Renal cortical epithelial cell (primary cell): Measurements from ENCODE around the gene C16orf74. TPM values are rescaled to one million over a fixed set of nuclear protein-coding genes. Genes with fewer than 3 reads are reported as not detected.

ENCODE experiments used
- DNase-seq: peaks from one replicate; pipeline ENCODE4 v3.0.0-alpha.2; 2011; ENCODE audit warnings: low read depth
- total RNA-seq: library from RNA; depleted of rRNA; stranded (reverse); fragments of >200 nt; gene quantifications from 2 replicates; pipeline ENCODE4 v1.2.3, GENCODE V29; 2014

Gene C16orf74
- total RNA-seq, 1 donor from 2014 or later = 1.6 TPM

DNA sequence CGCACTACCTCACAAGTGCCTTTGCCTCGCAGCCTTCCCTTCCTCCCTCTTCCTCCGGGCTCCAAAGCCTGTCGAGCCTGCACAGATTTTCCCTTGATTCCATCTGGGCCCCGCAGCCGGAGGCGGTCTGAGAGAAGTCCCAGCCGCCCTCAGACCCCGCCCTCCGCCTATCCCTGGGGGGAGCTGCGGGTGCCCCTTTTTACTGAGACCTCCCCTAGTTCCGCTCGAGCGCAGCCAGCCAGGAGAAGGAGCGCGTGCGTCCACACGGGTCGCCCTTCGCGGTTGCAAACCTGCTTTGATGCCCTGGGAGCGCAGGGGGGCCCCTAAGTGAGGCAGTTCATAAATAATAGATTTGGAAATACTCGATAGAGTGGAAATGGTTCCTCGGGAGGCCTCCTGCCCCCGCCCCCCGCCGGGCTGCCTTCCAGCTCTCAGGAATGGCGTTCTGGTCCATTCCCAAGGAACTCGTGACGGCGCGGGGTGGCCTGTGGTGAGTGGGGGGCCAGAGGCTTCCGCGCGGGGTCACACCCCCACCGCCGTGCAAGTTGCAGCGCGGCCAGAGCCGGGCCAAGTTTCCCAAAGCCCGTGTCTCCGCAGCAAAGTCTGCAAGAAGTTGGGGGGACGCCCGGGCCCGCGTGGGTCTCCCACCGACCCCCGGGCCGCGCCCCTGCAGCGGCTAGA is 610 bp downstream of the C16orf74 start:
- DNase-seq = no peak

DNA sequence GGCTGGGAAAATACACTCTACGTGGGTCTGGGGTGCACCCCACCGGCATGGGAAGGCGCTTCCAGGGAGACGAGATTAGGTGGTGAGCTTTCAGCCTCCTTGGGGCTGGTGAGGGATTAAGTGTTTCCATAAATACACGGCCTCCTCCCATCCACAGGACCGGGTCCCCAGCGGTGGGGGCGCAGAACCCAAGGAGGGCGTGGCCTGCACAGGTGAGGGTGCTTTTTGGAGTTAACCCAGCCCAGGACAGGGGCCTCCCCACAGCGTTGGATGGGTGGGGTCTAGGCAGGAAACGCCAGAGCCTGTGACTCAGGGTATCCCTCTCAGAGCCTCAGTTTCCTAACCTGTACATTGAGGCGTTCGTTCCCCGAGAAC is 1.1 kb downstream of the C16orf74 start:
- no peak for DNase-seq

DNA sequence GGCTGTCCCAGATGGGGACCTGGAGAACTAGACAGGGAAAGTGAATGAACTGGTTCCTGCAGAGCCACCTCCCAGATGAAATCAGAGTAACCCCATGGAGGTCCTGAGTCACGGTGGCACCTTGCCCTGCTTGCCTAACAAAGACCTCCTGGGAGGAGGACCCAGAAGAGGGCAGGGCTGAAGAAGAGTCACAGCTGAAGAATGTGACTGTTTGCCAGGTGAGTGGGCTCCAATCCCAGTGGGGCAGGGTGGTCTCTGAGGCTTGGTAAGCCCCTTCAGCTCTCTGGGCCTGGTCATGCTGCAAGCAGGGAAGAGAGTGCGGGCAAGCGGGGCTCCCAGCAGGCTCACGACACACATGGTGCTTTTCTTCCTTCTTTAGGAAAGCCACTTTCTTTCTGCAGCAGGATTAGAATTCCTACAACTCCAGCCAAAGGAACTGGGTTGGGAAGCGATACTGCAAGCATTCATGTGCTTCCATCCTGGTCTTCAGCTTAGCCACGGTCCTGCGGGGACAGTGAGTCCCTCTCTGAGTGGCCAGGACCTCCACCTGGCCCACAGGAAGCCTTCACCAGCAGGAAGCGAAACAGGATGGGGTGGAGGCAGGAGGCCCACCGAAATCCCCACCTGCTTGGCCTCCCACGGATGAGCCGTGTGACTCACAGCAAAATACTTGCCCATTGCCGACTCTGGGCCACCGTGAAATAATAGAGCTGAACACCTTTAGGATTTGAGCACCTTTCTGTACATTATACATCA is 4.3 kb downstream of the C16orf74 start:
- peak; percentile 53 for DNase-seq

DNA sequence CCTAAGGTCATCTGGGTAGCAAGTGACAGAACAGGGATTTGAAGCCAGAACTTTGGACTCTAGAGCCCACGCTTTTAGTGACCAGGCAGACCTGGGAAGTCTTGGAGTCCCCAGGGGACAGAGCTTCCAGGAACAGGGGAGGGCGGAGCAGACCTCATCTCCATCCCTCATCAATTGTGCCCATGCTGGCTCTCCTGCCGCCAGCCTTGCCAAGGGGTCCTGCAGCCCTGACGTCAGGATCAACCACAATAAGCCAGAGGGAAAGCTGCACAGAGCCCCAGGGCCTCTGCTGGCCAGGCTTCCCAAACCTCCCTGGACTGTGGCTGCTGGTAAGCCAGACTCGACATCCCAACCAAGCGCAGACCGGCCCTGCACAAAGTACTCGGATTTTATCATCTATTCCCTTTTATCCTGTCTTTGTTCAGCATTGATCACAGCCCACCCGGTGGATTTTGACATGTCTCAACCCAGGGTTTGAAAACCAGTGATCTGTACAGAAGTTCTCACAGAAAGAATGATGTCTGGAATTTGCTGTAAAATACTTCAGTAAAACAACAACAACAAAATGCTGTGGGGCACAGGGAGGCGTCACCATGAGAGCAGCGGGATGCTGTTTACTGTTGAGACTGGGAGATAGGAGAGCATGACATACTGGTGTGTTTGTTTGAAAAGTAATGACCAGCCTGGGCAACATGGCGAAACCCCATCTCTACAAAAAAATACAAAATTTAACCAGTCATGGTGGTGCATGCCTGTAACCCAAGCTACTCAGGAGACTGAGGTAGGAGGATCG is 11.8 kb downstream of the C16orf74 start:
- DNase-seq = no peak

GRCh38 chr16:85736921-85737320 is 14.0 kb downstream of the C16orf74 start:
- no peak for DNase-seq

GRCh38 chr16:85735946-85736345 is 14.9 kb downstream of the C16orf74 start:
- DNase-seq = no peak

DNA sequence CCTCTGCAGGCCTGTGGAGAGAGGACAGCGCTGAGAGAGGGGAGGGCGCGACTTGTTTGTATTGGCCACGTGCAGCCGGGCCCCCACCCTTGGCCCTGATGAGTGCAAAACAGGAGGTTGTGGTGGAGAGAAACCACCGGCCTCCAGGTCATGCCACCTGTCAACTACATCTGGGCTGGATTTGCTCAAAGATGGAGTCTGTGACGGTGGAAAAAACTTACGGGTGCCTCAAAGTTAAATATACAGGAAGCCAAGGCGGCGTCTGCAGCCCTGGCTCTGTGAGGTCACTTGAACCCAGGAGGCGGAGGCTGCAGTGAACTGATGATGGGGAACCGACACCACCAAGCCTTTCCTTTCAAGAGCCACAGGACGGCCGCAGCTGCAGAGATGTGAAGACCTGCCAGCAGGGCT is 15.7 kb downstream of the C16orf74 start:
- DNase-seq = no peak

DNA sequence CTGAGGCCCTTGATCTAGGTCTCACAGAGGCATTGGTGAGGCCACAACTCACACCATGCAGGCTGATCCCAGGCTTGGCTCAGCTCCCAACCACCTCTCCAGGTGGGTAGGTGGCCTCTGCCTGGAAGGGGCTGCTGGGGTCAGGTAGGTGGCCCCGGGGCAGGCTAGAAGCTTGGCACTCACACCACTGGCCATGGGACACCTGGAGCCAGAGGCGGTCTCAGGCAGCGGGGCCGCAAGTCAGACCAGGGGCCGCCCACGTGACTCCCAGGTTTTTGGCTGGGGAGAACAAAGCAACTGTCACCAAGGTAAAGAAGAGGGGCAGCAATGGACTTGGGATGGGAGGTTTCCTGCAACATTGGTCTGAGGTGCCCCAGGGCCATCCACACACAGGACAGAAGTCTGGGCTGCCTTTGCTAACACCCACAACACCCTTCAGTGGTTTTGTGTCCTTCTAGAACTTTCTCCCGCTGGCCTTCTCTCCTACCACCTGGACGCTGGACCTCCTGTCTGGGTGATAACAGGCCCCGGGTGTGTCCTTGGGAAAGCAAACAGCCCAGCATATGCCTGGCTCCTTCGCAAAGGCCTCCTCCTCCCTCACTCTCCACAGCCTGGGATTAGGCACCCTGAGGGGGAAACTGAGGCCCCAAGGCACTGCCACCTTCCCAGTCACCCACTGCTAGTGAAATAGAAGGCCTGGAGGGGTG is 16.4 kb downstream of the C16orf74 start:
- no peak for DNase-seq

DNA sequence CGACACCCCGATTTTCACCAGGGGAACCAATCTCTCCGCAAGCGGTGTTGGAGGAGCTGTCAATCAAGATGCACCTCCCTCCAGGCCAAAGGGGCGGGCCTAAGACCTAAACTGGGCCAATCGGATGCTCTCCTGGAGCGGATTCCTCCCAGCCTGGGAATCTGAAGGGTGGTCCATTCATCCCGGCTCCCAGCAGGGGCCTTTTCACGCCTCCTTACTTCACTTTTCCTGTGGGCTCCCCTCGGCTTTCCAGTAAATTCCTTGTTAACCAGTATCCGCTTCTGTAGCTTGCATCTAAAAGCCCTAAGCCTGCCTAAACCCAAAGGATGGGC is 17.1 kb downstream of the C16orf74 start:
- no peak for DNase-seq

GRCh38 chr16:85733155-85733838 is 17.6 kb downstream of the C16orf74 start:
- peak; percentile 37 for DNase-seq

- DNase-seq = no peak
Observed at GRCh38 chr16:85731179-85731578, 19.7 kb downstream of the C16orf74 start.

DNA sequence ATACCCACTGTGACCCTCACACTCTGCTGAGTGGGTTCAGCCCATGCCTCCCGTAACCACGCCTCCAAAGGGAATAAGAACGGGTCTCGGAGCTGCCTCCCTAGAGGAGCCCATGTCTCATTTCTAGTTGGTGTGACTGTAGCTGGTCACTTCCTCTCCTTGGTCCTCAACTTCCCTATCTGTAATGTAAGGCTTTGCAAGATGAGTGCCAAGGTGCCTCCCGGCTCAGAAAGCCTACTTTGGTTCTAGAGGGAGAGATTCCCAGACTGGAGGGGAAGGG is 20.8 kb downstream of the C16orf74 start:
- DNase-seq = no peak

- no peak for DNase-seq
Observed at GRCh38 chr16:85729452-85730185, 21.3 kb downstream of the C16orf74 start.

GRCh38 chr16:85728879-85729278 is 22.0 kb downstream of the C16orf74 start:
- DNase-seq = no peak

- DNase-seq = no peak
Observed at GRCh38 chr16:85724936-85725335, 26.0 kb downstream of the C16orf74 start.

DNA sequence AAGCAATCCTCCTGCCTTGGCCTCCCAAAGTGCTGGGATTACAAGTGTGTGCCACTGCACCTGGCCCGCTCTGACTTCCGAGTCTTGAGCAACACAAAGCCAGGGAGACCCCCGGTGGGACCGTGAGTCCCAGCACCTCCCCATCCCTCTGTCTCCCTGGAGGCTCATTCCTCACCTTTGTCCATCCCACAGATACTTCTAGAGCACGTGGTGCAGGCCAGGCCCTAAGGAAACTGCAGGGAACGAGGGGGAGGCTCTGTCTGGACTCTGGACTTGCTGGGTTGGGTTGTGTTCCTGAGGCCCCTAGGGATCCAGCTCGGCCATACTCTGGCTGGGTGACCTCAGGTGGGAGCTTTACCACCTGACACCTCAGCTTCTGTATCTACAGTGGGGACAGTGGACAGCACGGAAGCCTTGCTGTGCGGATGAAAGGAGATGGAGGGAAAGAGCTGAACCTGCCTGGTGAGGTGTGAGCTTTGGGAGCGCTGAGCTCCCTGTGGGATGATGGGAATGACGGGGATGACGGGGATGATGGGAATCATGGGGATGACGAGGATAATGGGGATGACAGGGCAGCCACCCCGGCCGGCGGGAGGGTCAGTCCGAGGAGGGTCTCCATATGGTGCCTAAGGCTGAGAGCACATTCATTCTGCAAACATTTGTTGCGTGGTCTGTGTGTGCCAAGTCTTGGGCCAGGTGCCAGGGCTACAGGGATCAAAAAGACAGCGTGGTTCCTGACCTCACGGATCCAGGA is 26.6 kb downstream of the C16orf74 start:
- DNase-seq = no peak

DNA sequence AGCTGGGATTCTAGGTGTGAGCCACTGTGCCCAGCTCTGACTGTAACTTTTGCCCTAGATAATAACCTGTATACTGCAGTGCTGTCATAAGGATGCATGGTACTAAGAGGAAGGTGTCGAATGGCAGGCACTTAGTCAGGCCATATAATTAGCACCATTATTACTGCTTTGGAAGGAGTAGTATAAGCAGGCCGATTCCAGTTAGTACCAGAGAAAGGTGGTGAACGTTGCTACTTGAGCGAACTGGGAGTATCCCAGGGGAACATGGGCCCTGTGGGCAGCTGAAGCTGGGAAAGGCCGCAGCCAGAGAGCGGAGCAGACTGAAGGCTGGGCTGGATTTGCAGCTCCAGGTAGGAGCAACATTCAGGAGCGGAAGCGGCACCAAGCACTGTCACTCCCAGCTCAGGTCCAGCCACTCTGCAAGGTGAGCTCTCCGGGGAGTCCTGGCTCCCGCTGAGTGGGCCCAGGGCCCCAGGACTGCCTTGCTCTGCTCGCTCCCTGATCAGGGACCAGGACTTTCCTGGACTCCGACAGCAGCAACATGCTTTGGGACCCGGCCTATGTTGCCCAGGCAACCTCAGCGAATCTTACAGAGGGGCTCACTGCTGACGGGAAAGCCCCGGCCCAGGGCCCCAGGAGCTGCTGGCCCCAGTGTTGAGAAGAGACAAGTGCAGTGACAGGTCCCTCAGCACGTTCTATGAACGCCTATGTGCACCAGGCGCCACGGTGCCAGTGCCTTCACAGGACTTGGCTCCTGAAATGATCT is 28.6 kb downstream of the C16orf74 start:
- peak; percentile 34 for DNase-seq

DNA sequence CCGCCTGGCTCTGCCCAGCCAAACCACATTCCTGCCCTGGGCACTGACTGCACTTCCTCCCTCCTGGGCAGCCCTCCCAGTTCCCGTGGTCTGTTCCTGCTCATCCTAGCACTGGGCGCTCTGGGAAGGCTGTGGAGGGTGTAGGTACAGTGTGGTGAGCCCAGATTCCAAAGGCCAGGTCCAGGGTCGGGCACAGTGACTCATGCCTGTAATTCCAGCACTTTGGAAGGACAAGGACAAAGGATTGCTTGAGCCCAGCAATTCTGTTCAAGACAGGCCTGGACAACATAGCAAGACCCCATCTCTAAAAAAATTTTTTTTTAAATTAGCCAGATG is 30.6 kb downstream of the C16orf74 start:
- peak; percentile 89 for DNase-seq

DNA sequence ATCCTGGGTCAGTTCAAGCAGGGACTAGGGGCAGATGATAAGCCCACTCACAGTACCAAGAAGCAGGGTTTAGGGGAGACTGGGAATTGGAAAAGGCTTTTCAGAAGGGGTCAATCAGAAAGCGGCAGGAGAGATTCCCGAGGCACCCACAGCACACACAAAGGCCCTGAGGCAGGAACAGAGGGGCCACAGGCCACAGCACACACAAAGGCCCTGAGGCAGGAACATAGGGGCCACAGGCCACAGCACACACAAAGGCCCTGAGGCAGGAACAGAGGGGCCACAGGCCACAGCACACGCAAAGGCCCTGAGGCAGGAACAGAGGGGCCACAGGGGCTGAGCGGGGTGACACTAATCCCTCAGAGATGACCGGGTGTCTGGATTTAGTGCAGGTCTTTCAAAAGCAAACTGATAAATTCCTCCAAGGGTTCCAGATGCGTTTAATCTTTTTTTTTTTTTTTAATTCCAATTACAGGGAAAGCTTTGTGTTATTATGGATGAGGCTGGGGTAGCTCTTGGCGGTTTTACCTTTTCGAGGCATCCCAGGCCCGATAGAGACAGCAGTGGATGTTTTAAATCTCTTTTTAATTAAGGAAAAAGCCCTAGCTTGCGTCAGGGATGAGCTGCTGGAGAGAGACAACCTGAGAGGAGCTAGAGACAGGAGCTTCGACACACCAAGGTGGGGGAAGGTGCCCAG is 31.1 kb downstream of the C16orf74 start:
- no peak for DNase-seq
